ENCODE measurements around the gene UBE2F.
"Not testable (repeated sequence)": the region's sequence is repeated elsewhere in the genome, so short reads cannot be mapped to it uniquely, and the experiment has no call there.

UBE2F gene

GRCh38 chr2:237946423-237946822 lies 20.4 kb upstream of the UBE2F start:
- DNase-seq: no peak

DNA sequence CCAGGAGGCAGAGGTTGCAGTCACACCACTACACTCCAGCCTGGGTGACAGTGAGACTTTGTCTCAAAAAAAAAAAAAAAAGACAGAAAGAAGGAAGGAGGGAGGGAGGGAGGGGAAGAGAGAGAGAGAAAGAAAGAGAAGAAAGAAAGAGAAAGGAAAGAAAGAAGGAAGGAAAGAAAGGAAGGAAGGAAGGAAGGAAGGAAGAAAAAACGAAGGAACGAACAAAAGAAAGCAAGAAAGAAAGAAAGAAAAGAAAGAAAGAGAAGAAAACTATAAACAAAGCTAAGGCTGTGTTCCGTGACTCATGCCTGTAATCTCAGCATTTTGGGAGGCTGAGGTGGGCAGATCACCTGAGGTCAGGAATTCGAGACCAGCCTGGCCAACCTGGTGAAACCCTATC lies 15.5 kb upstream of the UBE2F start:
- not testable (repeated sequence) for DNase-seq

DNA sequence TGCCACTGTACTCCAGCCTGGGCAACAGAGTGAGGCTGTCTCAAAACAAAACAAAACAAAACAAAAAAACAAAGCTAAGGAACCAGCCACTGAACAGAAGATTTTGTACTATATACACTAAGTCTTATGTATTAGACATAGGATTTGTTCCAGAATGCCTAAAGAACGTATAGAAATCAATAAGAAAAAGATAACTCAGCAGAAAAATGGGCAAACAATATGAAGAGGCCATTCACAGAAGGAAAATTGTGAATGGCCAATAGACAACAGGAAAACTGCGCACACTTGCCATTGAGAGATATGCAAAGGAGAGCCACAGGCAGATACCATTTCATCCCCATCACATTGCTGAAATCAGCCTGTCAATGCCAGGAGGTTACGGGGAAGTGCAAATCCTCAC lies 14.9 kb upstream of the UBE2F start:
- no peak for DNase-seq

DNA sequence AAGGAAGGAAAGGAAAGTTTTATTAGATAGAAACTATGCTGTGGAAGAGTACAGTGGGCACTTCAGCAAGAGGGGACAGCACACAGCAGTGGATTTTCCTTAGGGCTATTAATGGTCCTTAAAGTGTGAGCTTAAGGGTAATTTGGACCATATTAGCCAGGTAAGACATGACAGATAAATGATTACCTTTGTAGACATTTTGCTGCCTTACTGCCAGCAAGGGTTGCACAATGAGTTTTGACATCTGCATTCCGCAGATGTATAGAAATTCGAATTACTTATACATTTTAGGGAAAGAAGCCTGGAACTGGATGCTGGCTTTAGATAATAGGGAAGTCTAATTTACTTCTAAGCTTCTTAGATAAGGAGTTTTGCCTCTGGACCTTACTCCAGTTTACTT lies 14.0 kb upstream of the UBE2F start:
- DNase-seq: no peak

GRCh38 chr2:237955640-237956401 lies 11.0 kb upstream of the UBE2F start:
- no peak for DNase-seq

GRCh38 chr2:237956402-237956736 lies 10.4 kb upstream of the UBE2F start:
- no peak for DNase-seq

- no peak for DNase-seq
Observed at GRCh38 chr2:237961637-237962036, 5.2 kb upstream of the UBE2F start.

GRCh38 chr2:237962432-237963084 lies 4.3 kb upstream of the UBE2F start:
- DNase-seq: no peak

DNA sequence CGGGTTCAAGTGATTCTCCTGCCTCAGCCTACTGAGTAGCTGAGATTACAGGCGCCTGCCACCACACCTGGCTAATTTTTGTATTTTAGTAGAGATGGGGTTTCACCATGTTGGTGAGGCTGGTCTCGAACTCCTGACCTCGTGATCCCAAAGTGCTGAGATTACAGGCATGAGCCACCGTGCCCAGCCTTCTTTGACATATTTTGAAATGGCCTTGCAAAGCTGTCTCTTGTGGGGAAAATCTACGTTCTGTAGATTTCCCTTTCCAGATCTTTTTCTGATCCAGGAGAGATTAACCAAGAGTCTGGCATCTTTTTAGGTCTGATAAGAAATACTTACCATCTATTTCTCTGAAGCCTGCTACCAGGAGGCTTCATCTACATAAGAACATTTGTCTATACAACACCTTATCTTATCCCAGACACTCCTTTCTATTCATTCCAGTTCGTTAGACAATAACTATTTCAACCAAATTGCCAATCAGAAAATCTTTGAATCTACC lies 3.3 kb upstream of the UBE2F start:
- not testable (repeated sequence) for DNase-seq

DNA sequence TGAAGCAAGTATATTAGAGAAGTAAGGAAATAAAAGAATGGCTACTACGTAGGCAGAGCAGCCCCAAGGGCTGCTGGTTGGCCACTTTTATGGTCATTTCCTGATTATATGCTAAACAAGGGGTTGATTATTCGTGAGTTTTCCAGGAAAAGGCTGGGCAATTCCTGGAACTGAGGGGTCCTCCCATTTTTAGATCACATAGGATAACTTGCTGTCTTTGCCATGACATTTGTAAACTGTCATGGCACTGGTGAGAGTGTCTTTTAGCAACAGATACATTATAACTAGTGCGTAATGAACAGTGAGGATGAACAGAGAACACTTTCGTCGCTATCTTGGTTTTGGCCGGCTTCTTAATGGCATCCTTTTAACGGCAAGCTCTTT lies 2.6 kb upstream of the UBE2F start:
- DNase-seq: no peak

DNA sequence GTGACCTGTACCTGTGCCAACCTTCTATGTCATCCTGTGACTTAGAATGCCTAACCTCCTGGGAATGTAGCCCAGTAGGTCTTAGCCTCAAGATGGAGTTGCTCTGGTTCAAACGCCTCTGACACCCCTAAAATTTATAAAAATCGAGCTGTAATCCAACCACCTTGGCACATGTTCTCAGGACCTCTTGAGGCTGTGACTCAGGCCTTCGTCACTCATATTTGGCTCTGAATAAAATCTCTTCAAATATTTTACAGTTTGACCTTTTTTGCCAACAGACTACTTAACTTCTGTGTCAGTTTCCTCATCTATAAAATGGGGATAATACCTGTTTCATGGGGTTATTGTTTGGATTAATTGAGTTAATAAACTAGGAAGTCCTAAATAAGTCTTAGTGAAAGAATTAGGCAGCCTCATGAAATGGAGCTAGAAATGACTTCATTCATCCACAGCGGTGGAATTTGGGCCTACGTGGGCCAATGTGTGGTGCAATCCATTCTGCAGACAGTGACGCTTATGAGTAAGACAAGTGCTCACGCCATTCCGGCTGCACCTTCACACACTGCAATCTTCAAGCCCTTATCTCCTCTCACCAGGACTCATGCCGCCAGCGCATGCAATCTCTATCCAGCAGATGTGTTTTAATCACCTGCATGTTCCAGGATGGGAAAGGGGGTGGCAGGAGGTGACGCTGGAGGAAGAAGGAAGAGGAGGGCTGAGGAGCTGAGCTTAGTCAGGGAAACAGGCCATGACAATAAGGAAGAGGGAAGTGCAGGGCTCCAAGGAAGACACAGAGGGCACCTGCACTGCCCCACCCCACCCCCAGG lies 2.0 kb upstream of the UBE2F start:
- no peak for DNase-seq

- DNase-seq: not testable (repeated sequence)
Observed at GRCh38 chr2:237965844-237966243, 970 bp upstream of the UBE2F start.

- DNase-seq: no peak
Observed at GRCh38 chr2:237966250-237966564, 607 bp upstream of the UBE2F start.

DNA sequence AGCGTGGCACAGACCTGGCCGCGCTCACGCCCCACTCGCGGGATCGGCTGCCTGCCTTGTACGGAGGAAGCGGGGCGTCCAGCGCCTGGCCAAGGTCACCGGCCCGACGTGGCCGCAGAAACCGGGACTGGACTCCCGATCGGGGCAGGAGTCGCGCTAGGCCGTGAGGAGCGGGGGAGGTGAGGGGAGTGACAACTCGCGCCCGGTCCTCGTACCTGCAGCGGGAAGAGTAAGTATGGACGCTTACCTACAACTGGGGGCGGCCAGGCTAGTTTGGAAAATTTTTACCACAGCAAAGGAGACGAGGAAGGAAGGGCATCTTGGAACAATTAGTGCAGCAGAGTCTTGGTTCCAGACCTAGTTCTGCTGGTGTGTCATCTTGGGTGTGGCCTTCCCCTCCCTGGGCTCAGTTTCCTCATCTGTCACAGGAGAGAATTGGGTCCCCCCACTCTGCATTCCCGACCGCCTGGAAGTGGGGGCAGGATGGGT lies 693 bp downstream of the UBE2F start:
- peak; percentile 37 for DNase-seq

DNA sequence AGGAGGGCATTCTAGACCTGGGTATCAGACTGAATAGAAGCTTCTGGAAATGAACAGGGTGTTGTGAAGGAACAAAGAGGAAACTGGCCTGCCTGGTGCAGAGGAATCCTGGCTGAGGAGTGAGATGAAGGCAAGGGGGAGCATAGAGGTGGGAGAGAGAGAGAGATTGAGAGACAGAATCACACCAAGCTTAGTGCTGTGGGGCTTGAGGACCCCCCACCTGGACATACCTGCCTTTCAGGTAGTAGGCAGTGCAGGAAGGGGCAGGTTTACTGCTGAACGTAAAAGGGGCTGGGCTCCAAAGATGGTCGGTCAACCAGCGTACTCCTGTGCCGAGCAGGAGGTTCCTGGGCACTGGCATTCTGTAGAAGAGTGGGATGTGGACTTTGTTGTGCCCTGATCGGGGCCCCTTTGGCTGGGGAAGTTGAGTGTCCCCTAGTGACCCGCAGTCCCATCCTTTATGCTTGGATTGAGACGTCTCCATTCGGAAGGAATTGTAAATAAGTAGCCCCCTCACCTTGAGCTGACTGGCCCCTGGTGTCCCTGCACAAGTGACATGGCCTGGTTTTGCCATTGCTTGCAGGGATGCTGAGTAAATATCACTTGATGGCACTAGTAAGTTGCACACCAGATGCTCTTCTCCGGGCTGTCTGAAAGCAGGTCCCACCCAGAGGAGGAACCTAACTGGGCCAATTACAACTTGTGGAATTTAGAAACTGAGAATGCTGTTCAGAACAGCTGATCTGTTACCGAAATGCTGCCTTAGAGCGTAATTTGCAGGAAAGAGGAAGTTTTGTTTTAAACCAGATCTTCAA lies 1.4 kb downstream of the UBE2F start:
- peak; percentile 35 for DNase-seq

DNA sequence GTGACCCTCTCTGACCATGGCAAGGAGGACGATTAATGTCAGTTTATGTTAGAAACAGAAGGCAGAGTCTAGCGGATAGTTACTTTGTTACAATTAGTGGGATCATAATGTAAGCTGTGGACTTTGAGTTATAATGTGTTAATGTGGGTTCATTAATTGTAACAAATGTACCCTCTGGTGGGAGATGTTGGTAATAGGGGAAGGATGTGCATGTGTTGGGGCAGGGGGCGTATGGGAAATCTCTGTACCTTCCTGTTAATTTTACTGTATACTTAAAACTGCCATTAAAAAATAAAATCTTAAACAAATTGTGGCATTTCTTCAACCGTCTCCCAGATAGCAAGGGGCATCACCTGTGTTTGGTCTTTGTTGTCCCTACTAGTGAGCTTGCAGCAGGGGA lies 4.8 kb downstream of the UBE2F start:
- DNase-seq: no peak

DNA sequence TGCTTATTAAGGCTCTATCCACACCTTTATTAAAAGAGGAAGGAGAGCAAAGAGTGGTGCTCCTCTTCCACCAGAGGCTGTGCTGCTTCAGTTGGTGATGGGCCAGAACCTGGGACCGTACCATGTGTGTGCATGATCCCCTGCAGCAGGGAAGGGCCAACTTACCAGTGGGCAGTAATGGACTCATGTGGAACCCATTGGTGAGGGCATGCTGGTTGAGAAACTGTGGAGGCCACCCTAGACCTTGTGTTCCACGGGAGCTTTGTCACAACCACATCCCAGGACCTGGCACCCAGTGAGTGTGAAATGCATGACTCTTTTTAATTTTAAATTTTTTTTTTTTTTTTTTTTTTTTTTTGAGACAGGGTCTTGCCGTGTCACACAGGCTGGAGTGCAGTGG lies 5.4 kb downstream of the UBE2F start:
- no peak for DNase-seq

GRCh38 chr2:237972936-237973335 lies 6.1 kb downstream of the UBE2F start:
- DNase-seq: no peak

DNA sequence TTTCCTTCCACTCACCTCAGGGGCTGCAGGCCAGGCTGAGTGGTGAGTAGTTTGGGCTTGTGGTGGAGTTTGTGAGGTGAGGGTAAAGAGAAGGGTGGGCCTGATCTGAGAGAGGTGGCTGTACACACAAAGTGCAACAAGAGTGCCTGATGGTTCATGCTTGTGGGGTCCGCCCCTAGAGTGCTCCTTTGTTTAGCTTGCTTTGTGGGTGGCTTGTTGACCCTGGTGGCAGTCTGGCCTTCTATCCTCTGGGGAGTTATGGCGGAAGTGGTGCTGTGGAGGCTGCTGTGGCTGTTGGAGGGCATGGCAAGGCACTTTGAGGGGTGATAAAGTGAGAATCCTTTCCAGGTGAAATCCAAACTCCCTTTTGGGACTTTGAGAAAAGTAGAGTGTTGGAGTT lies 10.6 kb downstream of the UBE2F start:
- no peak for DNase-seq

DNA sequence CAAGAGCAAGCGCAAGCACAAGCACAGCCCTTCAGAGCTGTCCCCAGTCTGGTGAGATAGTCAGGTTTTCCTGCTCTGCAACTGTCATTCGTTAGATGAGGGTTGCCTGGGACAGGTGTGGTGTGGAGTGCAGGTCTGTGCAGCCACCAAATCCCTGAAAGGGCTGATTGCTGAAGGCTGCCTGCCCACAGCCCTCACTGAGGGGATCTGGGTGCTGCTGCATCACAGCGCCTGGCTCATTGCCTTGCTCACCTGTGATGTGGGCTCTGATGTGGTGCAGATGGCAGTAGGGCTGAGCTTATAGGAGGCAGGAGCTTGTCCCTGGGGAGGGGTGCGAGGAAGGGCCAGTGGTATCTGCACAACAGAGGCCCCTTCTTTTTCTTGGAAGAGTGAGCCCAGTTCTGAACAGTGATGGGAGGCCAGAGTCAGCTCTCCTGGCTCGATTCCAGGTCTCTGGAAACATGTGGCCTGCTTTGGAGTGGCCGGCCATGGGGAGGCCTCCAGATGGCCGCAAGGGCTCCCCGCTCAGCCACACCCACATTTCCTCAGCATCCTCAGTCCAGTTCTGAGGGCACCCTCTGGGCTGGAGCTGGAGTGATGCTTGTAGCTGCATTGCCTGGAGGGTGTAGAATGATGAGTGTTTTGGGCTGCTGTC lies 11.4 kb downstream of the UBE2F start:
- DNase-seq: no peak

DNA sequence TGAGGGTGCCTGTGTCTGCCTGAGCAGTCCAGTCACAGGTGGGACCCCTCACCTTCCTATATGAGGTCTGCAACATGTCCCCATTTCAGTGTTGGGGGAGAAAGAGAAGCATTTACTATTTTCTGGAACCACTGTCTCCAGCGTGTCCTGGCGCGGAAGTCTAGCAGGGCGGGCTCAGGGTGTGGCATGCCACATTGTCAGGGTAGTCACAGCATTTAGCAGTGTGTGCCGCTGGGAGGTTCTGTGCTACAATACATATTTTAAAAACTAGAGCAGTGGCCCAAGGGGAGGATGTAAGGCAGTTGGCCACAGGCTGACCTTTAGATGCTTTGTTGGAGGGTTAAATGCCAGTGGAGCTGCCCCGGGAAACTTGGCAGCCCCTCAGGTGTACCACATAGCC lies 12.5 kb downstream of the UBE2F start:
- DNase-seq: no peak

DNA sequence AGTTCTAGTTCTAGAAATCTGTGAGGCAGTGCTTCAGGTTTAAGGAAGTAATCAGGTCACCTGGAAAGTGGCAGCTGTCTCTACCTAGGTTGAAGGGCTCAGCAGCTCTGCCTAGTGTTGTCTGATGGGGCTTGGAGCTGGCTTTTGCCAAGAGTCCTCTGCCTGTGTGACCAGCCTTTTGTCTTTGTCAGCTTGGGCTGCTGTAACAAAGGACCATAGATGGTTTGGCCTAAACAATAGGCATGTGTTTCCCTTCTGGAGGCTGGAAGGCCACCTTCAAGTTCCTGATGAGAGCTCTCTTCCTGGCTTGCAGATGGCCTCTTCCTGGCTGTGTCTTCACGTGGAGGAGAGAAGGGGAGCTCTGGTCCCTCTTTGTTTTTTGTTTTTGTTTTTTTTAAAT lies 13.3 kb downstream of the UBE2F start:
- DNase-seq: no peak
